Measurements from ENCODE around the gene VAMP1.

- TF ChIP-seq CTCF (IDR thresholded peaks at IDR 0.05; ENCODE audit: low read depth, low read length), result no peak
- no peak for TF ChIP-seq MYC (IDR thresholded peaks at IDR 0.05; ENCODE audit: low read depth, low read length)
- TF ChIP-seq POLR2A (IDR thresholded peaks at IDR 0.05; ENCODE audit: extremely low read depth, insufficient read length), result no peak
Observed at GRCh38 chr12:6440391-6440790, 30.1 kb downstream of the VAMP1 start.
